Measurements from ENCODE around the gene COL5A1. TPM values are rescaled to one million over a fixed set of nuclear protein-coding genes. Genes with fewer than 3 reads are reported as not detected.

COL5A1 gene
- total RNA-seq, 4 donors from 2014 or later = 7.1 to 69.3 (median 16.1) TPM

DNA sequence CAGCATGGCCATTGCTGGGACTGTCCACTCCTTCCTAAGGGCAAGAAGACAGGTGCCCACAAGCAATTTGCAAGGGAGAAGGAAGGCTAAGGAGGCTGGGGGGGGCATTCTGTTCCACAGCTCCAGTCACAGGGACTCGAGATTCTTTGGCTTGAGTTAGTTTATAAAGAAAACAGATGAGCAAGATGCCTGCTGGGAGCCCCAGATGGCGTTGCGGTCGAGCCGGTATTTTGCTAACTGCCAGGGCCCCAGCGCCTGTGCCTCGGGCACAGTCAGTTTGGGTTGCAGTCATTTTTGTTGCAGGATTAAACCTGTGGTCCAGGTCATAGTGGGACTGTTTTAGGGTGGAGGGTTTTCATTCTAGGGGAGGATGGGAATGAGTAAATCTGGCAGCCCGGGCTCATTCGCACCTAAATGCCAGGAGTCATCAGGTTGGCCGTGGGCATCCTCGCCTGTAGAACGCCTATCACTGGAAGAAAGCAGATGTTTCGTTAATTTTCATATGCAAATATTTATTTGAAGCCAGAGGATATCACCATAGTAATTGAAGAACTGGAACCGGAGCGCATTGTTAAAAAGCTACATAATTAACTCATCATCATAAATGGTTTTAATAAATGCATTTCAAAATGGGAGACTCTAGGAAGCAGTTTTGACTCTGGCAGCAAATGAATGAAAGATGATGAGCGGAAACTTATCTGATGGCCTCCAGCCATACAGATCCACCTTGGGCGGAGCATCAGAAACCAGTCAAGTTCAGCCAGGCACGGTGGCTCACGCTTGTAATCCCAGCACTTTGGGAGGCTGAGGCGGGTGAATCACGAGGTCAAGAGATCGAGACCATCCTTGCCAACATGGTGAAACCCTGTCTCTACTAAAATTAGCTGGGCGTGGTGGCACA is 151.9 kb downstream of the COL5A1 start:
- Histone ChIP-seq H3K4me1 (no peaks in the 10 kb centered on the region), H3K9me3 (no peaks in the 10 kb centered on the region), H3K27ac (no peak overlapping the region), H3K4me3 (no peak overlapping the region), H3K36me3 (no peaks in the 10 kb centered on the region), H3K27me3 (no peaks in the 10 kb centered on the region)
- WGBS, 2 donors (ENCODE audit: low coverage in 1 of 2) = 82 to 83% methylated on average over 6 to 23 of the region's 23 CpGs
- intact Hi-C loops (cut with DNase I; ENCODE audit: low total_unique reads) = no loop called here
- in situ Hi-C loops (cut with MboI; ENCODE audit: low pct_ligation_motif_present in 1 of 4, low pct_unique_long_range_greater_than_20kb in 1 of 4, low sequenced_read_pairs in 3 of 4) = no loop called here
- TF ChIP-seq POLR2A (IDR thresholded peaks at IDR 0.05) = no peak
- no peak for TF ChIP-seq EP300 (IDR thresholded peaks at IDR 0.05; ENCODE audit: low read depth)
- no peak for TF ChIP-seq POLR2AphosphoS5 (IDR thresholded peaks at IDR 0.05)
- TF ChIP-seq, protein P1, sequence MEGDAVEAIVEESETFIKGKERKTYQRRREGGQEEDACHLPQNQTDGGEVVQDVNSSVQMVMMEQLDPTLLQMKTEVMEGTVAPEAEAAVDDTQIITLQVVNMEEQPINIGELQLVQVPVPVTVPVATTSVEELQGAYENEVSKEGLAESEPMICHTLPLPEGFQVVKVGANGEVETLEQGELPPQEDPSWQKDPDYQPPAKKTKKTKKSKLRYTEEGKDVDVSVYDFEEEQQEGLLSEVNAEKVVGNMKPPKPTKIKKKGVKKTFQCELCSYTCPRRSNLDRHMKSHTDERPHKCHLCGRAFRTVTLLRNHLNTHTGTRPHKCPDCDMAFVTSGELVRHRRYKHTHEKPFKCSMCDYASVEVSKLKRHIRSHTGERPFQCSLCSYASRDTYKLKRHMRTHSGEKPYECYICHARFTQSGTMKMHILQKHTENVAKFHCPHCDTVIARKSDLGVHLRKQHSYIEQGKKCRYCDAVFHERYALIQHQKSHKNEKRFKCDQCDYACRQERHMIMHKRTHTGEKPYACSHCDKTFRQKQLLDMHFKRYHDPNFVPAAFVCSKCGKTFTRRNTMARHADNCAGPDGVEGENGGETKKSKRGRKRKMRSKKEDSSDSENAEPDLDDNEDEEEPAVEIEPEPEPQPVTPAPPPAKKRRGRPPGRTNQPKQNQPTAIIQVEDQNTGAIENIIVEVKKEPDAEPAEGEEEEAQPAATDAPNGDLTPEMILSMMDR (IDR thresholded peaks at IDR 0.05) = no peak
- DNase-seq = no peak

DNA sequence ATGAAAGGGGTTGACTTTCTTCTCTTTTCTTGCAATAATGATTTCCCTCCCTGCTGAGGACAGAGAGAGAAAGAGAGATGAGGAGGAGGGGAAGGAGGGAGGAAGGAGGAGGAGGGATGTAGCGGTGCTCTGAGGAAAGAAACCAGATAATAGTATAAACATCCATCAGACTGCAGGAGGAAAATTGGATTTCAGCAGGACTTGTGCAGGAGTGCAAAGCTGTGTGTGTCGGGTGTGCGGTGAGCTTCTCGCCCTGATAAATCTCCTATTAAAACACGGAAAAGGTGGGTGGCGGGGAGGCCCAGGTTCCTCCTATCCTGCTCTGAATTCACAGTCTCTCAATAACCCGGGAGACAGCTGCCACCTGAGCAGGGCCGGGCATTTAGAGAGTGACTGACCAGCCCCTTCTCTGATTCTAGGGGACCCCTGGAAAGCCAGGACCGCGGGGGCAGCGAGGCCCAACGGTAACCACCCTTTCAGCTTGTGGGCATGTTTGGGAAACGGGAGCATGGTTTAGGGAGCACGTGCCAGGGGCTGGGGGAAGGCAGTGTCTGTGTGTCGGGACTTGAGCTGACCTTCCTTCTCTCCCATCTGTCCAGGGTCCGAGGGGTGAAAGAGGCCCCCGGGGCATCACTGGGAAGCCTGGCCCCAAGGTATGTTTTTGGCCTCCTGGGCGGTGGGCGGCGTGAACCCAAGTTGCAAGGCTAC is 153.2 kb downstream of the COL5A1 start:
- Histone ChIP-seq H3K9me3 (no peaks in the 10 kb centered on the region), H3K4me1 (no peaks in the 10 kb centered on the region), H3K4me3 (no peak overlapping the region), H3K27me3 (no peaks in the 10 kb centered on the region), H3K27ac (no peak overlapping the region), H3K36me3 (no peaks in the 10 kb centered on the region)
- DNase-seq = no peak
- 71 to 85% methylated on average over 11 to 20 of the region's 20 CpGs for WGBS, 2 donors (ENCODE audit: low coverage in 1 of 2)
- in situ Hi-C loops (cut with MboI; ENCODE audit: low pct_ligation_motif_present in 1 of 4, low pct_unique_long_range_greater_than_20kb in 1 of 4, low sequenced_read_pairs in 3 of 4) = no loop called here
- intact Hi-C loops (cut with DNase I; ENCODE audit: low total_unique reads) = no loop called here
- TF ChIP-seq, protein P1 (IDR thresholded peaks at IDR 0.05) = no peak
- no peak for TF ChIP-seq POLR2AphosphoS5 (IDR thresholded peaks at IDR 0.05)
- TF ChIP-seq POLR2A (IDR thresholded peaks at IDR 0.05) = no peak
- no peak for TF ChIP-seq EP300 (IDR thresholded peaks at IDR 0.05; ENCODE audit: low read depth)

DNA sequence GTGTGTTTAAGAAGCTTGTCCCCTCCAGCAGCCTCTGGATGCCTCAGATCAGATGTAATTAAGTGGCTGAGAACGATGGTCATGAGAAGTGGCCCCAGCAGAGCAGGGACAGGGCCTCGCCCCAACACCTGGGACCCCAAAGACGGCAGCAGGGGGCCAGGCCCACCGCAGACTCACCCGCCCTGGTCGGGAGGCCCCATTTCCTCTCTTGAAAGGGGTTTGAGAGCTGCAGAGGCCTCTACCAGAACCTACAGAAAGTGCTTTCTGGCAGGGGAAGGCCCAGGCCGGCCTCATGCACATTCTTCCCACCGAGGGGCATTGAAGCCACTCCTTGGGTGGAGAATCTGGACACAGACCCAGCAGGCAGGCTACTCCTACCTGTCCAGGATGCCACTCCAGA is 153.8 kb downstream of the COL5A1 start:
- in situ Hi-C loops (cut with MboI; ENCODE audit: low pct_ligation_motif_present in 1 of 4, low pct_unique_long_range_greater_than_20kb in 1 of 4, low sequenced_read_pairs in 3 of 4) = no loop called here
- Histone ChIP-seq H3K9me3 (no peaks in the 10 kb centered on the region), H3K4me1 (no peaks in the 10 kb centered on the region), H3K27ac (no peak overlapping the region), H3K4me3 (no peak overlapping the region), H3K27me3 (no peaks in the 10 kb centered on the region), H3K36me3 (no peaks in the 10 kb centered on the region)
- TF ChIP-seq POLR2A (IDR thresholded peaks at IDR 0.05) = no peak
- no peak for TF ChIP-seq EP300 (IDR thresholded peaks at IDR 0.05; ENCODE audit: low read depth)
- no peak for TF ChIP-seq POLR2AphosphoS5 (IDR thresholded peaks at IDR 0.05)
- TF ChIP-seq, protein P1 (IDR thresholded peaks at IDR 0.05) = no peak
- no peak for DNase-seq
- intact Hi-C loops (cut with DNase I; ENCODE audit: low total_unique reads) = no loop called here
- 61 to 87% methylated on average over 3 to 7 of the region's 8 CpGs for WGBS, 2 donors (ENCODE audit: low coverage in 1 of 2)

DNA sequence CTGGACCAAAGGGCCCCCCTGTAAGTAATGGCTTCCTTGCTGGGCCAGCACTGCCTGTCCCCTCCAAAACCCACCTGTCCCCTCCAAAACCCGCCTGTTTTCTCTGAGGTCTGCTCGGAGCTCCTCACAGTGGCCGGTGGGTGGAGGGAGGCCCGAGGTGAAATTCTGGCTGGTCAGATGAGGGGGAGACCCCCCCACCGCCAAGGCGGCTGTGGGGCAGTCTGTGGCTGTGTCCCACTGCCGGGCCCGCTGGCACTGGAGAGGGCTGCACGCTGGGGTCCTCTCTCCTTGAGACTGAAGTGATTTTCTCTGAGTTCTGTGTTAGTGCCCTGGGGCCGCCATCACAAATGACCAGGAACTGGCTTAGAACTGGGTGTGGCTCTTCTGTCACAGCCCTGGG is 155.3 kb downstream of the COL5A1 start:
- 63% methylated on average over 9 of the region's 10 CpGs; no CpG with 5 or more reads in 1 of the 2 donors for WGBS, 2 donors (ENCODE audit: low coverage in 1 of 2)
- in situ Hi-C loops (cut with MboI; ENCODE audit: low pct_ligation_motif_present in 1 of 4, low pct_unique_long_range_greater_than_20kb in 1 of 4, low sequenced_read_pairs in 3 of 4) = no loop called here

More for the DNA sequence above, 155.3 kb downstream of the COL5A1 start:
- TF ChIP-seq POLR2AphosphoS5 (IDR thresholded peaks at IDR 0.05) (no peak), POLR2A (IDR thresholded peaks at IDR 0.05) (no peak), EP300 (IDR thresholded peaks at IDR 0.05; ENCODE audit: low read depth) (no peak)
- TF ChIP-seq, protein P1 (IDR thresholded peaks at IDR 0.05) = no peak
- no peaks in the 10 kb centered on the region for H3K36me3 ChIP-seq
- H3K27me3 ChIP-seq = no peaks in the 10 kb centered on the region
- no peaks in the 10 kb centered on the region for H3K4me1 ChIP-seq
- DNase-seq = no peak
- no peaks in the 10 kb centered on the region for H3K9me3 ChIP-seq
- intact Hi-C loops (cut with DNase I; ENCODE audit: low total_unique reads) = no loop called here
- no peak overlapping the region for H3K27ac ChIP-seq
- no peak overlapping the region for H3K4me3 ChIP-seq
